ENCODE data around the gene S100A7A. TPM values are rescaled to one million over a fixed set of nuclear protein-coding genes. Genes with fewer than 3 reads are reported as not detected.

Gene S100A7A
- total and polyA plus RNA-seq, 2 donors (not counting 1 experiment from before 2014, with no cell fraction given) = not detected

DNA sequence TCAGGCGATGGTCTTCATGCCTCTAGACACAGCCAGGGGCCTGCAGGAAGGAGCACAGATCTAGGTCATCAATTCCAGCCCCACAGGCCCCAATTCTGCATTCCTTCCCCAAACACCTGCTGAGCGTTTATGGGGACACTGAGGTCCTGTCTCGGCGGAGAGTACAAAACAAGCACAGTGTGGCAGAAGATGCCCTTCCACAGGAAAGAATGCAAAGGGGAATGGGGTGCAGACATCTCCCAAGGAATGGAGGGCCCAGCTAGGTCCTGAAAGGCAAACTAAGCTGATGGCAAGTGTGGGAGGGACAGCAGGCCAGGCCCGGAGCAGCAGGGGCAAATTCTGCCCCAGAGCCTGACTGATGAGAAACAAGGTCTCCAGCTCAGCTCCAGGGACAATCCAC, 21.9 kb upstream of the S100A7A start:
- Mint-ChIP-seq H3K27me3 (peaks cover 42% of the 10 kb centered on the region), H3K4me3 (no peak overlapping the region), H3K4me1 (no peaks in the 10 kb centered on the region), H3K9me3 (ENCODE audit: insufficient read depth) (no peaks in the 10 kb centered on the region), H3K27ac (no peak overlapping the region)
- Histone ChIP-seq H3K4me3 (ENCODE audit: control extremely low read depth in 1 of 5, extremely low read depth in 1 of 5, insufficient read depth in 1 of 5, low read depth in 2 of 5, low read length in 4 of 5) (no peak overlapping the region), H3K9me3 (ENCODE audit: control extremely low read depth in 1 of 3, control insufficient read depth in 2 of 3, insufficient read depth in 1 of 3, low read length in 2 of 3) (no peaks in the 10 kb centered on the region), H4K20me1 (ENCODE audit: control insufficient read depth, insufficient read depth, low read length, poor library complexity, severe bottlenecking) (no peaks in the 10 kb centered on the region), H3K4me2 (replicated peaks; ENCODE audit: low read depth, low read length, poor library complexity, severe bottlenecking) (no peak overlapping the region), H3K9ac (ENCODE audit: low read length) (no peak overlapping the region), H3K36me3 (replicated peaks in 1 of 2; ENCODE audit: control extremely low read depth in 1 of 2, control insufficient read depth in 1 of 2, extremely low read depth in 1 of 2, insufficient read depth in 2 of 2, low read length in 1 of 2) (no peaks in the 10 kb centered on the region), H2AFZ (ENCODE audit: insufficient read depth, low read depth, low read length, poor library complexity, severe bottlenecking) (no peak overlapping the region), H3K79me2 (ENCODE audit: control insufficient read depth, insufficient read depth, low read length) (no peaks in the 10 kb centered on the region), H3K4me1 (ENCODE audit: control insufficient read depth in 2 of 2, insufficient read depth in 2 of 2, low read length in 2 of 2) (no peaks in the 10 kb centered on the region), H3K27me3 (replicated peaks in 1 of 4; ENCODE audit: control extremely low read depth in 1 of 4, control insufficient read depth in 3 of 4, insufficient read depth in 4 of 4, low read length in 3 of 4) (peaks cover 0 to 4% (median 0%) of the 10 kb centered on the region in 4 experiments), H3K27ac (ENCODE audit: low read length in 2 of 2) (no peak overlapping the region)
- CTCF ChIA-PET = no interaction called here
- 88% methylated on average over 5 of the region's 5 CpGs for WGBS (ENCODE audit: insufficient coverage)
- DNase-seq (no peak), ATAC-seq (ENCODE audit: low read depth) (no peak)
- TF ChIP-seq EZH2 (IDR thresholded peaks at IDR 0.05; ENCODE audit: borderline replicate concordance, insufficient read depth, low read depth, low read length, poor library complexity, severe bottlenecking) = no peak
- TF ChIP-seq, protein P1, sequence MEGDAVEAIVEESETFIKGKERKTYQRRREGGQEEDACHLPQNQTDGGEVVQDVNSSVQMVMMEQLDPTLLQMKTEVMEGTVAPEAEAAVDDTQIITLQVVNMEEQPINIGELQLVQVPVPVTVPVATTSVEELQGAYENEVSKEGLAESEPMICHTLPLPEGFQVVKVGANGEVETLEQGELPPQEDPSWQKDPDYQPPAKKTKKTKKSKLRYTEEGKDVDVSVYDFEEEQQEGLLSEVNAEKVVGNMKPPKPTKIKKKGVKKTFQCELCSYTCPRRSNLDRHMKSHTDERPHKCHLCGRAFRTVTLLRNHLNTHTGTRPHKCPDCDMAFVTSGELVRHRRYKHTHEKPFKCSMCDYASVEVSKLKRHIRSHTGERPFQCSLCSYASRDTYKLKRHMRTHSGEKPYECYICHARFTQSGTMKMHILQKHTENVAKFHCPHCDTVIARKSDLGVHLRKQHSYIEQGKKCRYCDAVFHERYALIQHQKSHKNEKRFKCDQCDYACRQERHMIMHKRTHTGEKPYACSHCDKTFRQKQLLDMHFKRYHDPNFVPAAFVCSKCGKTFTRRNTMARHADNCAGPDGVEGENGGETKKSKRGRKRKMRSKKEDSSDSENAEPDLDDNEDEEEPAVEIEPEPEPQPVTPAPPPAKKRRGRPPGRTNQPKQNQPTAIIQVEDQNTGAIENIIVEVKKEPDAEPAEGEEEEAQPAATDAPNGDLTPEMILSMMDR (IDR thresholded peaks at IDR 0.05) = no peak
- POLR2A ChIA-PET = no interaction called here
- intact Hi-C loops (cut with micrococcal nuclease) = no loop called here

DNA sequence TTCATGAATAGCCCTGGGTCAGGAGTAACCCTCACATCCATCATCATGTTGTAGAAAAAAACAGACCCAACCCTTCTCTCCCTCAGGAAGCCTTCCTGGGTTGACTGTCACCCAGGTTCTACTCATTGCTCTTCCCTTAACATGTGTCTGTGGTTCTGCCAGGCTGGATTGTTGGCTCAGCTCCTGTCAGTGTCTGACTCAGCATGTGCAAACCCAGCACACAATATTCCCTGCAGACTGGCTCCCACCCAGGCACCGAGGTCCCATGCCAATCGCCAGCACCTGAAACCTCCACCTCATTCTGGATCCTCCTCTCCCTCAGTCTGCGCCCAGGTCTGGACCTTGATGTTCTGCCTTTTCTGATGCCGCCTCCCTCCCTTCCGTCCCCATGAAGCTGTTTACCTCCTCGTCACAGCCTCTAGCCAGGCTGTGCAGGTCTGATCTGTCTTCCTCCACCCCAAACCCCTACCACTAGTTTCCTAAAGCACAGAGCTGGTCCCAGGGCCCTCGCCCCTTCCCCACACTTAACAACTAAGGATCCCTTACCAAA, 21.1 kb upstream of the S100A7A start:
- Histone ChIP-seq H3K4me1 (ENCODE audit: control insufficient read depth in 2 of 2, insufficient read depth in 2 of 2, low read length in 2 of 2) (no peaks in the 10 kb centered on the region), H3K9me3 (ENCODE audit: control extremely low read depth in 1 of 3, control insufficient read depth in 2 of 3, insufficient read depth in 1 of 3, low read length in 2 of 3) (no peaks in the 10 kb centered on the region), H3K36me3 (replicated peaks in 1 of 2; ENCODE audit: control extremely low read depth in 1 of 2, control insufficient read depth in 1 of 2, extremely low read depth in 1 of 2, insufficient read depth in 2 of 2, low read length in 1 of 2) (no peaks in the 10 kb centered on the region), H2AFZ (ENCODE audit: insufficient read depth, low read depth, low read length, poor library complexity, severe bottlenecking) (no peak overlapping the region), H4K20me1 (ENCODE audit: control insufficient read depth, insufficient read depth, low read length, poor library complexity, severe bottlenecking) (no peaks in the 10 kb centered on the region), H3K4me3 (ENCODE audit: control extremely low read depth in 1 of 5, extremely low read depth in 1 of 5, insufficient read depth in 1 of 5, low read depth in 2 of 5, low read length in 4 of 5) (no peak overlapping the region), H3K9ac (ENCODE audit: low read length) (no peak overlapping the region), H3K27me3 (replicated peaks in 1 of 4; ENCODE audit: control extremely low read depth in 1 of 4, control insufficient read depth in 3 of 4, insufficient read depth in 4 of 4, low read length in 3 of 4) (peaks cover 0 to 4% (median 0%) of the 10 kb centered on the region in 4 experiments), H3K79me2 (ENCODE audit: control insufficient read depth, insufficient read depth, low read length) (no peaks in the 10 kb centered on the region), H3K4me2 (replicated peaks; ENCODE audit: low read depth, low read length, poor library complexity, severe bottlenecking) (no peak overlapping the region), H3K27ac (ENCODE audit: low read length in 2 of 2) (no peak overlapping the region)
- H3K4me3 Mint-ChIP-seq = no peak overlapping the region
- intact Hi-C loops (cut with micrococcal nuclease) = no loop called here
- 86% methylated on average over 7 of the region's 7 CpGs for WGBS (ENCODE audit: insufficient coverage)
- ChIA-PET POLR2A (no interaction called here), CTCF (no interaction called here)
- H3K27ac Mint-ChIP-seq = no peak overlapping the region
- TF ChIP-seq, protein P1 (IDR thresholded peaks at IDR 0.05) = no peak
- TF ChIP-seq EZH2 (IDR thresholded peaks at IDR 0.05; ENCODE audit: borderline replicate concordance, insufficient read depth, low read depth, low read length, poor library complexity, severe bottlenecking) = no peak
- ATAC-seq (ENCODE audit: low read depth) = no peak
- H3K27me3 Mint-ChIP-seq = peaks cover 41% of the 10 kb centered on the region
- no peaks in the 10 kb centered on the region for H3K9me3 Mint-ChIP-seq (ENCODE audit: insufficient read depth)
- DNase-seq = no peak
- no peaks in the 10 kb centered on the region for H3K4me1 Mint-ChIP-seq

Data from B cell (primary cell).